GM12891 (cell line): Measurements from ENCODE around the gene PRR14L.
"Not testable (repeated sequence)": the region's sequence is repeated elsewhere in the genome, so short reads cannot be mapped to it uniquely, and the experiment has no call there.

Source experiments
- DNase-seq: peaks from one replicate; pipeline ENCODE4 v3.0.0; 2011; ENCODE audit warnings: low spot score; ENCODE audit not compliant: insufficient read length
- FAIRE-seq: peaks from 2 replicates; lab custom pipeline; 2011; peaks lifted over from hg19 to GRCh38; lab: Jason Lieb, UNC
- PAX5 ChIP-seq: IDR thresholded peaks from 2 replicates; pipeline ENCODE4 v1.6.1; 2011; ENCODE audit warnings: low read length, moderate library complexity, mild to moderate bottlenecking; ENCODE audit not compliant: insufficient read depth, severe bottlenecking
- POLR2A ChIP-seq: IDR thresholded peaks from 2 replicates; pipeline ENCODE4 v1.6.1; 2011; ENCODE audit warnings: low read depth, low read length, control low read depth
- POLR2AphosphoS5 ChIP-seq: IDR thresholded peaks from 2 replicates; pipeline ENCODE4 v1.6.1; 2011; ENCODE audit warnings: low read depth, low read length, control low read depth
- POU2F2 ChIP-seq: IDR thresholded peaks from 2 replicates; pipeline ENCODE4 v1.6.1; 2011; ENCODE audit warnings: low read depth, mild to moderate bottlenecking, control low read depth, low read length, moderate library complexity
- SPI1 ChIP-seq: IDR thresholded peaks from 2 replicates; pipeline ENCODE4 v1.6.1; 2011; ENCODE audit warnings: low read depth, low read length, control low read depth
- TAF1 ChIP-seq: IDR thresholded peaks from 2 replicates; pipeline ENCODE4 v1.6.1; 2011; ENCODE audit warnings: low read depth, low read length, control low read depth

Gene PRR14L

DNA sequence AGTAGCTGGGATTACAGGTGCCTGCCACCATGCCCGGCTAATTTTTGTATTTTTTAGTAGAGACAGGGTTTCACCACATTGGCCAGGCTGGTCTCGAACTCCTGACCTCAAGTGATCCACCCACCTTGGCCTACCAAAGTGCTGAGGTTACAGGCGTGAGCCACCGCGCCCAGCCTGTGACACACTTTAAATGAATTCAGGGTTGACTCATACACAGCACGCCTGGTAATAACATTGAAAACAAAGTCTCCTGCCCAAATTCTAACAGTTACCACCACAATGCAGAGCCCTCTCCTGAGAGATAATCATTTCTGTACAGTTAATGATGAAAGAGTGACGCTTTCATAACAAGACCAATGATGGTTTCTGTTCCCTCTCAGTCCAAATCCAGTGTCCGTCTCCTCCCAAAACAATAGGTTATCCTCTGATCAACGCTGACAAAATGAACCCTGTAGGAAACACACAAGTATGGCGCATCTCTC is 89.0 kb downstream of the PRR14L start:
- not testable (repeated sequence) for DNase-seq
- FAIRE-seq, result peak; percentile 35

DNA sequence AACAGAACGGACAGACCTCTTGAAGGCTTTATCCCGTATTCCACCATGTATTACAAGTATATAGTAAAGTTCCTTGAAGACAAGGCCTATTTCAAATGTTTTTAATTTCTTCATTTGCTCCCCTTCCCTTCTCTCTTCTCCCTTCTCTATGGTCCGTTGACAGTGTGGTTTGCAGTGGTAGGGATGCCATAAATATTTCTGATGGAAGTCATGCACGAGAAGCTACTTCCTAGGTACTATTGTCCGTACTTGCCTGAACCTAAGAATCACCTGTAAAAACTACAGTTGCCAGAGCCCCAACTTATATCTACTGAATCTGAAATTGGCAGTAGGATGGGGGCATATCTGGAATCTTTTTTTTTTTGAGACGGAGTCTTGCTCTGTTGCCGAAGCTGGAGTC is 90.7 kb downstream of the PRR14L start:
- TF ChIP-seq POLR2AphosphoS5 (no peak), POLR2A (no peak), POU2F2 (no peak), PAX5 (no peak), TAF1 (no peak), SPI1 (no peak)
- FAIRE-seq (no peak), DNase-seq (no peak)

More for the DNA sequence above, 89.0 kb downstream of the PRR14L start:
- peak; percentile 82 for TF ChIP-seq SPI1

DNA sequence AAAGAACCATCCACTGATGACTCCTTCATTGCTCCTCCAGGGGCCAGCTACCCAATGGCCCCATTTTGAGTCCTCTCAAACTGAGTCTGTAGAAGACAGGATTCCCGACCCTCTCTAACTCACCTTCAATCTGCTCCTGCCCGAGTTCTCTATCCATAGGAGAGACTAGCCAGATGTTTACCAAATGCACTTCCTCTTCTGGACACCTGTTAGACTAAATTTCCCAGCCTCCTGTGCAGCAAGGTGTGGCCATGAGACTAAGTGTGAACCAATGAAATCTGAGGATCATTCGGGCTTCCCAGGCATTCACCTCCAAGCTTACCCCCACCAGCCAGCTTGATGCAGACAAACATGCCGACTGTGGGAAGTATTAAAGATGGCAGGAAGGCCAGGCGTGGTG is 95.5 kb downstream of the PRR14L start:
- DNase-seq (no peak), FAIRE-seq (no peak)
- TF ChIP-seq PAX5, result no peak
- peak; percentile 73 for TF ChIP-seq SPI1

DNA sequence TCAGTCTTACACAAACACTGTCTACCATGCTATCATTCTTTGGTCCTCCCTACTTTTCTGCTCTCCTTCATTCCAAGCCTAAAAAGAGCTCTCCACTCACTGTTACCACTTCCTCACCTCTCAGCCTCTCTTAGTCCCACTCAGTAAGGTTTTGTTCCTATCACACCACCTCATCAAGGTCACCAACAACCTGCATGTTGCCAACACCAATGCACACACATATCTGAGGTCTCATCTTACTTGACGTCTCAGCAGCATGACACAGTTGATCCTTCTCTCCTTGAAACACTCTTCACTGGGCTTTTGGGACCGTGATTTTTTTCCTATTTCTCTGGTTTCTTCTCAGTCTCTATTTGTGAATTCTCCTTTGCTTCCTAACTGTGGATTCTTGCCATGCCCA is 96.0 kb downstream of the PRR14L start:
- no peak for DNase-seq
- TF ChIP-seq POLR2A (no peak), TAF1 (no peak), POU2F2 (no peak), SPI1 (no peak), PAX5 (no peak), POLR2AphosphoS5 (no peak)
- peak; percentile 75 for FAIRE-seq

DNA sequence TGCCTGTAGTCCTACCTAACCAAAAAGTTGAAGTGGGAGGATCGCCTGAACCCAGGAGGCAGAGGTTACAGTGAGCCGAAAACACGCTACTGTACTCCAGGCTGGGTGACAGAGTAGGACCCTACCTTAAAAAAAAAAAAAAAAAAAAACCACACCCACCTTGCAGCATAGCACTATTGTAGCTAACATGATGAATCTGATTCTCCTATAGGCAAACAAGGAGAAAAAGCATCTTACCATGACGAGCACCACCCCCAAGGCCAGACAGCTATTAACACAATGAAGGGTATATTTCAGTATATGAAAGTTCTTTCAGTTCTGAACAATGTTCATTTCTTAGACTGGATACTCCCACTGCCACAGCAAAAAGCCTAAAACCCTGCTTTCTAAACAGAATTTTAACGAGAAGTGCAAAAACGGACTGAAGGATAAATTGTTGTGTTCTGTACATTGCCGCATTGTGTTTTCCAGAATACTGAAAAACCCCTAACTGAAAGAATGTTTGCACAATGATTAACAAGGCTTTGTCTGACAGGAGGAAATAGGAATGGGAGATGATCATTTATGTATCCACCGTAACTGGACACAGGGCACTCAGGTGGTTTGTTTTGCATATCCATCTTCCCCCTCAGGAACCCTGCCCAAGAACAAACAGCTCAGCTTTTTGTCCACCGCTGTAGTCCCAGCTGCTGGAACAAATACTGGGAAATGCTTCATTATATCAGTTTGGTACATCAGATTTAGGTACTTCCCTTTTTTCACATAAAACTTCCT is 96.8 kb downstream of the PRR14L start:
- TF ChIP-seq POU2F2, result no peak
- TF ChIP-seq POLR2A, result no peak
- TF ChIP-seq TAF1, result no peak
- no peak for TF ChIP-seq PAX5
- TF ChIP-seq SPI1, result no peak
- no peak for TF ChIP-seq POLR2AphosphoS5
- no peak for DNase-seq
- peak; percentile 71 for FAIRE-seq

DNA sequence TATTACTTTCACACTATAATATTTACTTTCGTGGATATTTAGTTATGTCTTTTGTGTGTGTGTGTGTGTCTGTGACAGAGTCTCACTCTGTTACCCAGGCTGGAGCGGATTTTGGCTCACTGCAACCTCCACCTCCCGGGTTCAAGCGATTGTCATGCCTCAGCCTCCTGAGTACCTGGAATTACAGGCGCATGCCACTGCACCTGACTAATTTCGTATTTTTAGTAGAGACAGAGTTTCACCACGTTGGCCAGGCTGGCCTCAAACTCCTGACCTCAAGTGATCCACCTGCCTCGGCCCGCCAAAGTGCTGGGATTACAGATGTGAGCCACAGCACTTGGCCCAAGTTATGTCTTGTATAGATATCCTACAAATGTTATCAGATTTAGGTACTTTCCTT is 97.8 kb downstream of the PRR14L start:
- FAIRE-seq (peak; percentile 13), DNase-seq (no peak)
- TF ChIP-seq POLR2AphosphoS5, result no peak
- TF ChIP-seq PAX5, result no peak
- no peak for TF ChIP-seq TAF1
- no peak for TF ChIP-seq SPI1

DNA sequence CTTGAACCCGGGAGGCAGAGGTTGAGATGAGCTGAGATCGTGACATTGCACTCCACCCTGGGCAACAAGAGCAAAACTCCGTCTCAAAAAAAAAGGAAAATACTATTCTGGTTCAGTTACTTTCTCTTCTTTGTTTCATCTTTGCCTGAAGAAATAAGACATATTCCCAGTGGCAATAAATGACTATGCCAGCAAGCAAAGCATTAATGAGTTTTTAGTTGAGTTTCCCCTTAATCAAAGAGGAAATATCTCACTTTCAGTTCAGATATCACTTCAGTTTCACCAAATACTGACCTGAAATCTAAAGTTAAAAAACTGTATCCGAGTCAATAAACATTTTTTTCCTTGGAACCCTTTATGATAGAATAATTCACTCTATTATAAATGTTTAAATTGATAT is 98.3 kb downstream of the PRR14L start:
- FAIRE-seq, result no peak
- no peak for TF ChIP-seq POLR2A

DNA sequence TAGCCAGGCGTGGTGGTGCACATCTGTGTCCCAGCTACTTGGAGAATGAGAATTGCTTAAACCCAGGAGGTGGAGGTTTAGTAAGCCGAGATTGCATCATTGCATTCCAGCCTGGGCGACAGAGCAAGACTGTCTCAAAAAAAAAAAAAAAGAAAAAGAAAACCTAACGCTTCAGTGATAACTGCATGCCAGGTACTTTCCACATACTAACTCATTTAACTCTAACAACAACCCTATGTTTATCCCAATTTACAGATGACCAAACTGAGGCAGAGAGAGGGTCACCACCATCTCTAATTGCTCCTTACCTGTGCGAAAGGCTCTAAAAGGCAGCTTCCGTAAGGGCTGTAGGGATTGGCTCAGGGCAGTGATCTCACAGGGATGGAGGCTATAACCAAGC is 99.5 kb downstream of the PRR14L start:
- TF ChIP-seq SPI1, result no peak
- no peak for TF ChIP-seq POLR2A
- no peak for TF ChIP-seq PAX5
- TF ChIP-seq POLR2AphosphoS5, result no peak
- TF ChIP-seq POU2F2, result no peak
- TF ChIP-seq TAF1, result no peak
- FAIRE-seq (no peak), DNase-seq (no peak)

More for the DNA sequence above, 98.3 kb downstream of the PRR14L start:
- no peak for DNase-seq

DNA sequence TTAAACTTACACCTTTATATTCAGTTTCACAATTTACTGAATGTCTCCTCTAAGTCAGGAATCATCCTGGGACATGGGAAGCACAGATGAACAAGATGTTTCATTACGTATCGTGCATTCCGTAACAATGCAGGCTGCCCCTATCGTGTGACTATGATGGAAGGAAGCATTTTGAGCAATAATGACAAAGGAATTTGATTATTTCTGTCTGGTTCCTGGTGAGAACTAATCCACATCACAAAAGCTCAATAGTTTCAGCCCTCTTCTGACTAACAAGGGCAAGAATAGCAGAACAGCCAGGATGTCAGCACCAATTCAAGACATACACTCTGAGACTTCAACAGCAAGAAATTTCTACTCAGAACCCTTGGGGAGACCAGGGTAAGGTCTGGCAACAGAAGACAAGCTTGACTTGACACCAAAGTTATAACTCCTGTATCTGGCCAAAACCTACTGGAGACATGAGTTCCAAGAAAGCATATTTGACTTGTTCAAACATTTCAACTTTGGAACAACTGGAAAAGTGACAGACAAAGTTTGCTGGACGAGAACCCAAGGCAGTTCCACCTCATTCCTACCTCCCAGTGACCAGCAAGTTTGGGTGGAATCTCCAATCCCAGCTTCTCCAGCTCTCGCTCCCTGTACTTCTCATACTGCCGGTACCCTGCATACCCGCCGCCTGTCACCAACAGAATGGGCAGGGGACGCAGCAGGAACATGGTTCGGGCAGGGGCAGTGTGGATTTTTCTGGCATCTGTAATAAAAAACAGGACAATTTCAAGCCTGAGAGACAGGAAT is 102.2 kb downstream of the PRR14L start:
- TF ChIP-seq POU2F2, result no peak
- no peak for TF ChIP-seq SPI1
- no peak for TF ChIP-seq TAF1
- TF ChIP-seq POLR2A, result no peak
- TF ChIP-seq PAX5, result no peak
- TF ChIP-seq POLR2AphosphoS5, result no peak
- FAIRE-seq, result no peak
- no peak for DNase-seq

DNA sequence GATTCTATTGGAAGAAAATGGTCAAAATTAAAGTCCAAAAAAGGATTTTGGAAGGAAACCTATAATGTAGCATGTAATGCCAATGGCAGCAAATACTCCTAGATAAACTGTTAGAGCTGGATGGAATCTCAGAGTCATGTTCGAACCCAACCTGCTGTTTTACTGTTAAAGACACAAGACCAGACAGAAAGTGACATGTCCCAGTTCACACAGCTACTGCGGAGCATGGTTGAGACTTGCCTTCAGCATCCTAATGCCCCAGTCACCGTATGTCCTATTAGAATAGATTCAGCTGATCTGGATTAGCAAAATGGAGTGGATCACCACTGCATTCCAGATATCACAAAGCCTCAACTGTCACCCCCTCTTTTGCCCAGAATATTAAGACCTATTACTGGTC is 102.9 kb downstream of the PRR14L start:
- FAIRE-seq (no peak), DNase-seq (no peak)
- TF ChIP-seq POU2F2 (no peak), SPI1 (no peak), PAX5 (no peak), POLR2A (no peak), POLR2AphosphoS5 (no peak), TAF1 (no peak)
